Measurements from ENCODE around the gene GSTM4. TPM values are rescaled to one million over a fixed set of nuclear protein-coding genes. Genes with fewer than 3 reads are reported as not detected.

GSTM4 gene
- total RNA-seq, 1 experiment from 2014 or later: 31.2 TPM

Other genes starting within 250 kb of the GSTM4 start
- gene PSMA5, start 229.7 kb upstream of the GSTM4 start, total RNA-seq (2014; rRNA removed; shearing (Covaris generic)): 141 and 142 TPM in 2 replicates
- gene SYPL2, start 189.6 kb upstream of the GSTM4 start, total RNA-seq (2014; rRNA removed; shearing (Covaris generic)): 1.1 and 4.4 TPM in 2 replicates
- 9.6 and 9.9 TPM in 2 replicates for gene ATXN7L2, start 172.2 kb upstream of the GSTM4 start, total RNA-seq (2014; rRNA removed; shearing (Covaris generic))
- 3.1 and 4.2 TPM in 2 replicates for gene CYB561D1, start 162.0 kb upstream of the GSTM4 start, total RNA-seq (2014; rRNA removed; shearing (Covaris generic))
- 1.1 and 1.9 TPM in 2 replicates for gene AMIGO1, start 146.4 kb upstream of the GSTM4 start, total RNA-seq (2014; rRNA removed; shearing (Covaris generic))
- 0.17 TPM in 1 of 2 replicates, not detected in the other for gene GPR61, start 116.2 kb upstream of the GSTM4 start, total RNA-seq (2014; rRNA removed; shearing (Covaris generic))
- 13.3 and 14.6 TPM in 2 replicates for gene GNAI3, start 107.5 kb upstream of the GSTM4 start, total RNA-seq (2014; rRNA removed; shearing (Covaris generic))
- gene GNAT2, start 36.5 kb upstream of the GSTM4 start, total RNA-seq (2014; rRNA removed; shearing (Covaris generic)): not detected in 2 replicates
- 78.0 and 83.7 TPM in 2 replicates for gene AMPD2, start 36.3 kb upstream of the GSTM4 start, total RNA-seq (2014; rRNA removed; shearing (Covaris generic))
- gene GSTM2, start 12.0 kb downstream of the GSTM4 start, total RNA-seq (2014; rRNA removed; shearing (Covaris generic)): 10.8 and 17.7 TPM in 2 replicates
- not detected in 2 replicates for gene GSTM1, start 31.7 kb downstream of the GSTM4 start, total RNA-seq (2014; rRNA removed; shearing (Covaris generic))
- gene GSTM5, start 56.2 kb downstream of the GSTM4 start, total RNA-seq (2014; rRNA removed; shearing (Covaris generic)): not detected in 2 replicates
- 24.7 and 27.3 TPM in 2 replicates for gene GSTM3, start 84.9 kb downstream of the GSTM4 start, total RNA-seq (2014; rRNA removed; shearing (Covaris generic))
- not detected in 2 replicates for gene EPS8L3, start 107.8 kb downstream of the GSTM4 start, total RNA-seq (2014; rRNA removed; shearing (Covaris generic))